Skeletal muscle satellite cell (primary cell): Measurements from ENCODE around the gene FNDC3B.

Experiments
- H3K27me3 ChIP-seq: 2 replicates; pipeline ENCODE4 v1.7.0; 2013; ENCODE audit warnings: low read length; ENCODE audit not compliant: control insufficient read depth, insufficient read depth
- H3K36me3 ChIP-seq: 2 replicates; pipeline ENCODE4 v1.7.0; 2013; ENCODE audit warnings: mild to moderate bottlenecking, control low read depth, low read length; ENCODE audit not compliant: insufficient read depth
- H3K4me1 ChIP-seq: 2 replicates; pipeline ENCODE4 v1.7.0; 2013; ENCODE audit warnings: low read length; ENCODE audit not compliant: control insufficient read depth, insufficient read depth
- H3K4me2 ChIP-seq: 2 replicates; pipeline ENCODE4 v1.7.0; 2013; ENCODE audit warnings: mild to moderate bottlenecking, low read length
- H3K4me3 ChIP-seq: 2 replicates; pipeline ENCODE4 v1.7.0; 2013; ENCODE audit warnings: low read length
- H3K9ac ChIP-seq: 2 replicates; pipeline ENCODE4 v1.7.0; 2013; ENCODE audit warnings: mild to moderate bottlenecking, low read depth, low read length, moderate library complexity
- H3K9me3 ChIP-seq: replicated peaks from 2 replicates; pipeline ENCODE4 v1.7.0; 2013; ENCODE audit warnings: mild to moderate bottlenecking, control low read depth, low read length

Gene FNDC3B

GRCh38 chr3:172407872-172408271, 368.5 kb downstream of the FNDC3B start:
- Histone ChIP-seq H3K9me3 (no peaks in the 10 kb centered on the region), H3K4me3 (no peak overlapping the region), H3K27me3 (no peaks in the 10 kb centered on the region), H3K4me2 (no peak overlapping the region), H3K4me1 (no peaks in the 10 kb centered on the region), H3K9ac (no peak overlapping the region), H3K36me3 (no peaks in the 10 kb centered on the region)

GRCh38 chr3:172410702-172411477, 371.5 kb downstream of the FNDC3B start:
- Histone ChIP-seq H3K27me3 (peaks cover 2% of the 10 kb centered on the region), H3K4me1 (no peaks in the 10 kb centered on the region), H3K4me2 (no peak overlapping the region), H3K9ac (no peak overlapping the region), H3K36me3 (no peaks in the 10 kb centered on the region), H3K9me3 (no peaks in the 10 kb centered on the region), H3K4me3 (no peak overlapping the region)

- no peaks in the 10 kb centered on the region for H3K36me3 ChIP-seq
- H3K9ac ChIP-seq: no peak overlapping the region
- H3K4me3 ChIP-seq: no peak overlapping the region
- H3K27me3 ChIP-seq: peaks cover 2% of the 10 kb centered on the region
- no peak overlapping the region for H3K4me2 ChIP-seq
- no peaks in the 10 kb centered on the region for H3K9me3 ChIP-seq
- H3K4me1 ChIP-seq: no peaks in the 10 kb centered on the region
These were observed 372.1 kb downstream of the FNDC3B start for GRCh38 chr3:172411478-172411947.

- peaks cover 9% of the 10 kb centered on the region for H3K27me3 ChIP-seq
- no peak overlapping the region for H3K4me3 ChIP-seq
- H3K9me3 ChIP-seq: no peaks in the 10 kb centered on the region
- H3K4me1 ChIP-seq: no peaks in the 10 kb centered on the region
- H3K4me2 ChIP-seq: no peak overlapping the region
- H3K9ac ChIP-seq: no peak overlapping the region
- H3K36me3 ChIP-seq: no peaks in the 10 kb centered on the region
These were observed 375.9 kb downstream of the FNDC3B start for GRCh38 chr3:172415323-172415722.

- Histone ChIP-seq H3K9ac (no peak overlapping the region), H3K9me3 (no peaks in the 10 kb centered on the region), H3K36me3 (no peaks in the 10 kb centered on the region), H3K4me3 (no peak overlapping the region), H3K4me2 (no peak overlapping the region), H3K4me1 (no peaks in the 10 kb centered on the region), H3K27me3 (peaks cover 34% of the 10 kb centered on the region)
These were observed 398.3 kb downstream of the FNDC3B start for GRCh38 chr3:172437713-172438112.

GRCh38 chr3:172438186-172438585, 398.8 kb downstream of the FNDC3B start:
- H3K4me3 ChIP-seq: no peak overlapping the region
- no peaks in the 10 kb centered on the region for H3K4me1 ChIP-seq
- H3K9me3 ChIP-seq: no peaks in the 10 kb centered on the region
- H3K27me3 ChIP-seq: peaks cover 36% of the 10 kb centered on the region
- no peak overlapping the region for H3K4me2 ChIP-seq
- H3K36me3 ChIP-seq: no peaks in the 10 kb centered on the region
- H3K9ac ChIP-seq: no peak overlapping the region

- H3K27me3 ChIP-seq: peaks cover 62% of the 10 kb centered on the region
- no peaks in the 10 kb centered on the region for H3K4me1 ChIP-seq
- H3K4me2 ChIP-seq: no peak overlapping the region
- no peak overlapping the region for H3K4me3 ChIP-seq
- no peak overlapping the region for H3K9ac ChIP-seq
- H3K9me3 ChIP-seq: no peaks in the 10 kb centered on the region
- no peaks in the 10 kb centered on the region for H3K36me3 ChIP-seq
These were observed 402.2 kb downstream of the FNDC3B start for GRCh38 chr3:172441581-172441980.

- no peak overlapping the region for H3K4me3 ChIP-seq
- H3K9ac ChIP-seq: no peak overlapping the region
- no peaks in the 10 kb centered on the region for H3K9me3 ChIP-seq
- no peaks in the 10 kb centered on the region for H3K4me1 ChIP-seq
- no peaks in the 10 kb centered on the region for H3K36me3 ChIP-seq
- H3K4me2 ChIP-seq: no peak overlapping the region
- H3K27me3 ChIP-seq: peaks cover 72% of the 10 kb centered on the region
These were observed 403.2 kb downstream of the FNDC3B start for GRCh38 chr3:172442606-172443005.

GRCh38 chr3:172444821-172445220, 405.4 kb downstream of the FNDC3B start:
- Histone ChIP-seq H3K4me1 (no peaks in the 10 kb centered on the region), H3K9ac (no peak overlapping the region), H3K4me2 (no peak overlapping the region), H3K9me3 (no peaks in the 10 kb centered on the region), H3K36me3 (no peaks in the 10 kb centered on the region), H3K4me3 (no peak overlapping the region), H3K27me3 (peaks cover 74% of the 10 kb centered on the region)

GRCh38 chr3:172446198-172446597, 406.8 kb downstream of the FNDC3B start:
- no peak overlapping the region for H3K9ac ChIP-seq
- no peak overlapping the region for H3K4me3 ChIP-seq
- no peaks in the 10 kb centered on the region for H3K9me3 ChIP-seq
- H3K4me1 ChIP-seq: no peaks in the 10 kb centered on the region
- H3K27me3 ChIP-seq: peaks cover 82% of the 10 kb centered on the region
- no peaks in the 10 kb centered on the region for H3K36me3 ChIP-seq
- no peak overlapping the region for H3K4me2 ChIP-seq

- Histone ChIP-seq H3K36me3 (no peaks in the 10 kb centered on the region), H3K9me3 (no peaks in the 10 kb centered on the region), H3K9ac (no peak within 1 kb of the TSS), H3K4me2 (no peak within 1 kb of the TSS), H3K4me1 (no peaks in the 10 kb centered on the region), H3K27me3 (peaks cover 76% of the 10 kb centered on the region), H3K4me3 (no peak within 1 kb of the TSS)
These were observed 408.5 kb downstream of the FNDC3B start, which contains the start of gene GHSR for GRCh38 chr3:172447611-172448579. GHSR (minus strand) TSS chr3:172448456; CDS start chr3:172448413, 43 bp downstream.
